GM13977 (cell line): Measurements from ENCODE around the gene RSU1.

ENCODE experiments used
- DNase-seq: peaks from one replicate; pipeline ENCODE4 v3.0.0; 2012; ENCODE audit warnings: low spot score
- in situ Hi-C: fragments of 300-500 bp; cut with MboI; formaldehyde crosslinking; loops from one replicate; pipeline ENCODE4 v1.12.0; 2022; ENCODE audit warnings: low sequenced_read_pairs, low pct_unique_long_range_greater_than_20kb, mixed read lengths, inconsistent platforms; ENCODE audit not compliant: unreplicated experiment
- TF ChIP-seq, protein P1 (sequence below): IDR thresholded peaks from 2 replicates; pipeline ENCODE4 v1.5.1; 2012; ENCODE audit warnings: mild to moderate bottlenecking, control low read depth; ENCODE audit not compliant: insufficient read depth; ENCODE audit errors: extremely low read depth, missing control alignments

RSU1 gene

GRCh38 chr10:16788125-16788524 lies 29.1 kb downstream of the RSU1 start:
- peak; percentile 17 for DNase-seq
- in situ Hi-C loops = no loop called here
- TF ChIP-seq, protein P1, sequence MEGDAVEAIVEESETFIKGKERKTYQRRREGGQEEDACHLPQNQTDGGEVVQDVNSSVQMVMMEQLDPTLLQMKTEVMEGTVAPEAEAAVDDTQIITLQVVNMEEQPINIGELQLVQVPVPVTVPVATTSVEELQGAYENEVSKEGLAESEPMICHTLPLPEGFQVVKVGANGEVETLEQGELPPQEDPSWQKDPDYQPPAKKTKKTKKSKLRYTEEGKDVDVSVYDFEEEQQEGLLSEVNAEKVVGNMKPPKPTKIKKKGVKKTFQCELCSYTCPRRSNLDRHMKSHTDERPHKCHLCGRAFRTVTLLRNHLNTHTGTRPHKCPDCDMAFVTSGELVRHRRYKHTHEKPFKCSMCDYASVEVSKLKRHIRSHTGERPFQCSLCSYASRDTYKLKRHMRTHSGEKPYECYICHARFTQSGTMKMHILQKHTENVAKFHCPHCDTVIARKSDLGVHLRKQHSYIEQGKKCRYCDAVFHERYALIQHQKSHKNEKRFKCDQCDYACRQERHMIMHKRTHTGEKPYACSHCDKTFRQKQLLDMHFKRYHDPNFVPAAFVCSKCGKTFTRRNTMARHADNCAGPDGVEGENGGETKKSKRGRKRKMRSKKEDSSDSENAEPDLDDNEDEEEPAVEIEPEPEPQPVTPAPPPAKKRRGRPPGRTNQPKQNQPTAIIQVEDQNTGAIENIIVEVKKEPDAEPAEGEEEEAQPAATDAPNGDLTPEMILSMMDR = no peak

GRCh38 chr10:16787361-16787791 lies 29.8 kb downstream of the RSU1 start:
- in situ Hi-C loops = no loop called here
- TF ChIP-seq, protein P1 = no peak
- DNase-seq = no peak

DNA sequence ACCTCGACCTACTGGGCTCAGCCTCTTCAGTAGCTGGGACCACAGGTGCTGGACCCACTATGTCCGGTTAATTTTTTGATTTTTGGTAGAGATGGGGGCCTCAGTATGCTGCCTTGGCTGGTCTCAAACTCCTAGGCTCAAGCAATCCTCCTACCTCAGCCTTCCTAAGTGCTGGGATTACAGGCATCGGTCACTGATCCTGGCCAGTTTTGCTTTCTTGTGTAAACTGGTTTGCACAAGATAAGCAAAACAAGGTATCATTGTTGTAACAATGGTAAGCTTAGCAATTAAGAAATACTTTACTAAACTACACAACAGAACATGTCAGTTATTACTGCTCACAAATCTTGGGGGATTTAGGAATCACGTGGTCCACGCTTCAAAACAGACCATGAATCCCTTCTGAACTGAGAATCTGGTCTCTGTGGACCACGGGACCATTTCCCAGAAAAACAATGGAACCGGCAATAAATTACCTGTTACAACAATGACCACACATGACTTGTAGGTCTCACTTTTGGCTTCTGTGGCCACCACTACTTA lies 36.8 kb downstream of the RSU1 start:
- DNase-seq = no peak
- in situ Hi-C loops = no loop called here
- TF ChIP-seq, protein P1 = no peak

DNA sequence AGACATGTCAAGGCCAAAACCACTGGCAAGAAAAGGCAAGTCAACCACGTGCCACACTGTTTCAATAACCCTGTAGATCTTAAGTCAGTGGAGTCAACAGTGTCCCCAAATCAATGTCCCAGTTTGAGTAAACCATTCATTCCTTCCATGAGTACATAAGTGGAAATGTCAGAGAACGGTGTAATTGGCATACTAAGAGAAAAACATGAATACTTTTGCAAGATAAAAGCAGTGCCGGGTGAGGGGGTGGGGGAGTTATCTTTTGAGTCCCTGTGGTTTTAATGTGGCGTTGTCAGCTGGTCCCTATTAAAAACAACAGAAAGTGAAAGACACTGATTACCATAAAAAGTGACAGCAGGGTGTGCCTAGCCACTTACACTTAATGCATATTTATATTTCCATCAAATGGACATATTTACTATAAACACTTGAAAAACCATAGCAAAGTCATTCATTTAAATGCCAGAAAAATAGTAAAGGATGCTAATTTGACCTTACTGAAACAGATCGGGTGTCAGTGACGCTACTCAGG lies 37.8 kb downstream of the RSU1 start:
- in situ Hi-C loops = no loop called here
- TF ChIP-seq, protein P1 = no peak
- DNase-seq = peak; percentile 54

DNA sequence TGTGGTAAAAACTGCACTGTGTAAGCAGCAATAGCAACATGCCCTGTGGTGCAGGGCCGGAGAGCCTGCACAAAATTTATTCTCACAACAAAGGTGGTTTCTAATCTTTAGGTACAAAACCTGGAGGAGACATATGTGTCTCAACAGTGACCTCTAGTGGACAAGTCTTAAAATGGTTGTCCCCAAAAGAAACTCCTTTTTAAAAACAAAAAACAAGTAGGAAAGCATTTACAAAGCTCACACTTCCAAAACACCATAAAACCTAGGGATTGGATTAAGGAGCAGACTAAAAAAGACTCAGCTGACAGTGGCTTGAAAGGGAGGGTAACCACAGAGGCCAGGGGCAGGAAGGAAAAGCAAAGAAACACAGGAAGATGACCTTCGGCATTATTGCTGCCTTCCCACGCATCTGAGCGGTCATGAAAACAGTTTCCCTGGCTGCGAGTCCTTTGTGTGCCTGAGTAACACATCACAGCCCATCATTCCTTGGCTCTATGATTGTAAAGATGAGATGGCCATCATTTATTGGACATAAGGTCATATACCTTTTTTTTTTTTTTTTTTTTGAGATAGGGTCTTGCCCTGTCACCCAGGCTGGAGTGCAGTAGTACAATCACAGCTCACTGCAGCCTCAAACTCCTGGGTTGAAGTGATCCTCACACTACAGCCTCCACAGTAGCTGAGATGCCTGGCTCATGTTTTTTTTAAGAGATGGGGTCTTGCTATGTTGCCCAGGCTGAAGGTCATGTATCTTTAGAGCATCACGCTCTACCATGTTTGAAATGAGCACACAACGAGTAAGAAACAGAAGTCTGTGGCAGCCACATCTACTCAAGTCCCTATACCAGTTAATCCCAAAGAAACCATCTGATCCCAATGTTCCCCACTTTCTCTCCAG lies 39.5 kb downstream of the RSU1 start:
- TF ChIP-seq, protein P1 = peak; percentile 57
- in situ Hi-C loops = no loop called here
- DNase-seq = peak; percentile 70

GRCh38 chr10:16776896-16777295 lies 40.3 kb downstream of the RSU1 start:
- DNase-seq = no peak
- TF ChIP-seq, protein P1 = no peak

More at GRCh38 chr10:16776896-16777295, 40.3 kb downstream of the RSU1 start:
- in situ Hi-C loops = no loop called here
